GM18508 (cell line): Measurements from ENCODE around the gene IL3RA.
"Not testable (repeated sequence)": the region's sequence is repeated elsewhere in the genome, so short reads cannot be mapped to it uniquely, and the experiment has no call there.

ENCODE experiments used
- ATAC-seq: cut with Tn5 transposase; IDR thresholded peaks from one replicate; pipeline ENCODE4 v1.9.1; 2021; ENCODE audit warnings: moderate number of reproducible peaks; ENCODE audit not compliant: insufficient read depth, unreplicated experiment

The IL3RA gene

GRCh38 chrX:1397001-1397400 lies 60.4 kb downstream of the IL3RA start:
- ATAC-seq, result no peak

DNA sequence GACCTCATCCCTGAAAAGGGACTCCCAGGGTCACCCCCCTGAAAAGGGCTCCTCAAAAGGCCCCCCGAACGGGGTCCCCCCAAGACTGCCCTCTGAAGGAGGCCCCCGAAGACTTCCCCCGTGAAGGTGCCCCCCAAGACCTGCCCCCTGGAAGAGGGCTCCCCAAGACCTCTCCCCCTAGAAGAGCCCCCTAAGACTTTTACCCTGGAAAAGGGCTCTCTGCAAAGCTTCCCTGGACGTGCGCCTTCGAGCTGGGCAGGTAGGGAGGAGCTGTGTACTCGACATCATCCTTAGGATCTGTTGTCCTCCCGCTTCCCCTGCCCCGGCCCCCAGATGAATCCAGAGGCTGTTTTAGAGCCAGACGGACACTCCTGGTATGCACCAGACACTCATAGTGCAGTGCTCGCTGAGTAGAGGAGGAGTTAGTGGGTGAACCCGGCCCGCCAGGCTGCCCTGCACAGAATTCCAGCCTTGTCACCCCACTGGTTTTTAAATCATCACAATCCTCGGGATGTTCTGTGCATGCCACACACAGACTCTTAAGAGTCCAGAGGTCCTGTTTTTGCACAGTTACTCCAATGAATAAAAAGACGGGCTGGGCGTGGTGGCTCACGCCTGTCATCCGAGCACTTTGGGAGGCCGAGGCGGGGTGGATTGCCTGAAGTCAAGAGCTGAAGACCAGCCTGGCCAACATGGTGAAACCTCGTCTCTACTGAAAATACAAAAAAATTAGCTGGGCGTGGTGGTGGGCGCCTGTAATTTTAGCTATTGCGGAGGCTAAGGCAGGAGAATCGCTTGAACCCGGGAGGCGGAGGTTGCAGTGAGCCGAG lies 61.1 kb downstream of the IL3RA start:
- ATAC-seq, result no peak

- ATAC-seq, result no peak
Measured at GRCh38 chrX:1398431-1399340, 62.1 kb downstream of the IL3RA start.

DNA sequence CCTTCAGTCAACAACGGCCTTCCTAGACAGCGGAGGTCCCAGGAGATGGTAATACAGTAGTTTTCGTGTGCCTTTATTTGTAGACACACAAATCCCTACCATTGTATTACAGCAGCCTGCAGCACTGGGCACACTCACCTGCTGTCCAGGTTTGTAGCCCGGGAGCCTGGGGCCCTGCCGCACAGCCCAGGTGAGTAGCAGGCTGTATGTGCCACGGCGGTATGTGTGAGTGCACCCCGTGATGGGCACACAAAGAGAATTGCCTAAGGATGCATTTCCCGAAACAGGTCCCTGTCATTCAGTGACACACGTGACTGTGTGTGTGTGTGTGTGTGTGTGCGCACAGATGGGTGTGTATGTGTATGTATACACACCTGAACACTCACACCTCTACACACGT lies 63.5 kb downstream of the IL3RA start:
- no peak for ATAC-seq

GRCh38 chrX:1400742-1401471 lies 64.3 kb downstream of the IL3RA start:
- no peak for ATAC-seq

- ATAC-seq, result no peak
Measured at GRCh38 chrX:1401611-1402430, 65.2 kb downstream of the IL3RA start.

DNA sequence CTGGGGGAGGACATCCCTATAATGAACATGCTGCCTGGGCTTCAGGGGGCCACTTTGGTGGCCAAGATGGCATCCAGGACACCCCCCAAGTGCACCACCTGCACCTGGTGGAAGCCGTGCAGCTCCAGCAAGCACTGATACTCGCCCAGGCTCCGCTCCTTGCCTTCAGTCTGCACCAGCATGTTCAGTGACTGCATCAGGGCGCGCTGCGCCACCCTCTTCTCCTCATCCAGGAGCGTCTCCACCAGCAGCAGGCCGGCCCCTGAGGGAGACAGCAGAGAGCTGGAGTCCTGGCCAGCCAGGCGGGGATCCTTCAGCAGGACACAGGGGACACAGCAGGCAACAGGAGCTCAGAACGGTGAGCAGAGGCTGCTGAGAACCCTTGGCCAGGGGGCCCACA lies 66.6 kb downstream of the IL3RA start:
- ATAC-seq, result no peak

DNA sequence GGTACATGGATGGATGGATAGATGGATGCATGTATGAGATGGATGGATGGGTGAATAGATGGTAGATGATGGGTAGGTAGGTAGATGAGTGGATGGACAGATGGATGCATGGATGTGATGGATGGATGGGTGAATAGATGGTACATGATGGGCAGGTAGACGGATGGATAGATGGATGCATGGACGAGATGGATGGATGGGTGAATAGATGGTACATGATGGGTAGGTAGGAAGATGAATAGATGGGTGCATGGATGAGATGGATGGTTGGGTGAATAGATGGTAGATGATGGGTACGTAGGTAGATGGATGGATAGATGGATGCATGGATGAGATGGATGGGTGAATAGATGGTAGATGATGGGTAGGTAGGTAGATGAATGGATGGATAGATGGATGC lies 67.3 kb downstream of the IL3RA start:
- ATAC-seq, result not testable (repeated sequence)

- ATAC-seq, result not testable (repeated sequence)
Measured at GRCh38 chrX:1405769-1406168, 69.2 kb downstream of the IL3RA start.

- no peak for ATAC-seq
Measured at GRCh38 chrX:1407035-1407434, 70.5 kb downstream of the IL3RA start.

DNA sequence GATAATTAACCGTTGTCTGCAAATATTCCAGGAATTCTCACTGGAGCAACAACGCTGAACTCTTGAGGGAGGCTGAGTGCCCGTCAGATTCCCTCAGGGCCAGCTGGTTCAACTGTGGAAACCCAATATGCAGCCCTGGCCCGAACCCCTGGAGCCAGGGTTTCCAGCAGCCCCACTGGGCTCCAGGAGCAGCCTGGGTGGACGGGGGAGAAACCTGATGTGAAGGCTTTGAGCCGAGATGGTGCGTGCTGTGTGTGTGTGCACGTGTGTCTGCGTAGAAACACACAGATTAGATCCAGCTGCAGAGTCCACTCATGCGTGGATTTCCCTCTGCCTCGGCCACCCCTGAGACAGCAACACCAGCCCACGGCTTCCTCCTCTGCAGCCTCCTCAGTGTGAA lies 74.7 kb downstream of the IL3RA start:
- no peak for ATAC-seq

DNA sequence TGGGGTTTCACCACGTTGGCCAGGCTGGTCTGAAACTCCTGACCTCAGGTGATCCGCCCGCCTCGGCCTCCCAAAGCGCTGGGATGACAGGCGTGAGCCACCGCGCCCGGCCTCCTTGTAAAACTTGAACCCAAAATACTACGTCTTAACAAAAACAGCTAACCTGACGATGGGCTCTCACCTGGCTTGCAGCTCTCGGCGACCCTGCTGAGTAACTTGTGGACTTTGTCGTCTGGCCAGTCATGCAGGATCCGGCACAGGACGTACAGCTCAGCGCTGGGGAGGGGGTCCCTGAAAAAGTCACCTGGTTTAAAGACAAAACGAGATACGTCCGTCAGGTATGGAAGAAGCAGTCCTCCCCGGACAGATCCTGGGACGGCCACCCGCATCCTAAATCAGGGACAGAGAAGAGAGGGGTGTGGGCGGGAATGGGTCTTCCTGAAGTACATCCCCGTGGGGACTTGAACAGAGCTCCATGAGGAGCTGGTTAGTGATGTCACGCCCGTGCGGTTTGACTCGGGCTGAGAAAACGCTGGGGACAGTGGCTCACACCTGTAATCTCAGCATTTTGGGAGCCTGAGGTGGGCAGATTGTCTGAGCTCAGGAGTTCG lies 76.1 kb downstream of the IL3RA start:
- no peak for ATAC-seq

DNA sequence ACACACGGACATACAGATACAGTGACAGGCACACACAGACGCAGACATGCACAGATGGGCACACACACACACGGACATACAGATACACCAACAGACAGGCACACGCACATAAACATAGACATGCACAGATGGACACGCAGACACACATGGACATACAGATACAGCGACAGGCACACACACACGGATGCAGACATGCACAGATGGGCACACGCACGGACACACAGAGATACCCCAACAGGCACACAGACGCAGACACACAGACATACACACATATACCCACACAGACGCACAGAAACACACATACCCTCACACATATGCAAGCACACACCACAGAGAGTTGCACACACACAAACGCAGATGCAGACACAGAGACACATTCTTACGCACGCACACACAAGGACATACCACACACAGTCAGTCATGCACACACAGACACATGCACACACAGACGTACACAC lies 79.8 kb downstream of the IL3RA start:
- ATAC-seq, result no peak

- ATAC-seq, result no peak
Measured at GRCh38 chrX:1416965-1417760, 80.6 kb downstream of the IL3RA start.

- ATAC-seq, result no peak
Measured at GRCh38 chrX:1417921-1418771, 81.6 kb downstream of the IL3RA start.

- no peak for ATAC-seq
Measured at GRCh38 chrX:1418901-1419544, 82.4 kb downstream of the IL3RA start.
